ENCODE results near the gene PALLD. TPM values are rescaled to one million over a fixed set of nuclear protein-coding genes. Genes with fewer than 3 reads are reported as not detected.
A peak's percentile ranks its signal among the peaks of the same experiment; 100 is the strongest.

The PALLD gene
- total RNA-seq, 1 experiment from 2014 or later, result 18.3 TPM

DNA sequence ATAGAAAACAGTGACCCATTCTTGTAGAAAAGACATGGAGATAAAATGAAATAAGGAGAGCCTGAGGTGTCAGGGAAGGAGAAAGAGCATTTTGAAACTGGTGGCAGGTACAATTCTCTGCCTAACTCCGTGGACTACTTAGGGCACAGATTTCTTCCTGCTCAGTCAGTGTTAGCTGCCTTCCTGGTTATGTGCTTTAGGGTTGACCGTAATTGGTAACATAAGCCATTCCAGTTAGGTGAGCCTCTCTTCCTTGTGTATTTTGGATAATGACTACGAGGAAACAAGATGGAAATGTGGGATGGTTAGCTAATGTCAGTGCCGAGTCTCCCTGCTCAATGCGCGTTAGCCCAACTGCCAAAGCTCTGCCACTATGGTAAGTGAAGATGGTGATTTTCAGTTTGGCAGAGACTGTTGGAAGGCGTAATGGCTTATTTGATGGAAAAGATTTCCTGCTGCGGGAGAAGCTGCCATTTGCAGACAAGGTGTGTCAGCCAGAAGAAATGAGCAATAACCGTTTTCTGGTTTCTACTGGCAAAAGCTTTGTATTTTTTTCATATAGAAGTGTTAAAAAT is 339.1 kb downstream of the PALLD start:
- Histone ChIP-seq H4K20me1 (ENCODE audit: control insufficient read depth, insufficient read depth, insufficient read length) (no peaks in the 10 kb centered on the region), H2BK120ac (ENCODE audit: low read depth, low read length, poor library complexity, severe bottlenecking) (no peak overlapping the region), H3K79me1 (ENCODE audit: insufficient read depth, low read depth, low read length, poor library complexity, severe bottlenecking) (no peaks in the 10 kb centered on the region), H2BK12ac (ENCODE audit: insufficient read length, low read depth, low read length) (no peak overlapping the region), H3K27me3 (ENCODE audit: insufficient read depth, low read length) (peaks cover 2% of the 10 kb centered on the region; the same call in 1 of the 2 replicates), H3K9me3 (ENCODE audit: control insufficient read depth, low read depth, low read length) (no peaks in the 10 kb centered on the region), H2BK20ac (ENCODE audit: low read depth, low read length, poor library complexity, severe bottlenecking) (no peak overlapping the region), H4K5ac (ENCODE audit: insufficient read length, low read depth, low read length) (no peak overlapping the region), H3K23me2 (ENCODE audit: insufficient read length, low read depth, low read length, poor library complexity, severe bottlenecking) (peaks cover 16% of the 10 kb centered on the region), H3K79me2 (ENCODE audit: insufficient read depth, low read length) (no peaks in the 10 kb centered on the region; the same call in 1 of the 2 replicates), H4K91ac (ENCODE audit: insufficient read length, low read depth, low read length) (no peak overlapping the region), H3K4ac (ENCODE audit: low read depth, low read length) (no peak overlapping the region), H3K27ac (ENCODE audit: insufficient read length, low read depth, low read length) (no peak overlapping the region), H2AFZ (ENCODE audit: low read length) (no peak overlapping the region), H3K4me1 (ENCODE audit: insufficient read depth, low read length) (peaks cover 3% of the 10 kb centered on the region; the same call in 1 of the 2 replicates), H2BK5ac (ENCODE audit: insufficient read length, low read length) (no peak overlapping the region), H3K18ac (ENCODE audit: insufficient read length, low read depth, low read length) (no peak overlapping the region), H2AK5ac (ENCODE audit: insufficient read length, low read length) (no peak overlapping the region), H3K4me2 (ENCODE audit: insufficient read depth, insufficient read length, low read length) (no peak overlapping the region), H3K23ac (ENCODE audit: insufficient read length, low read depth, low read length) (no peak overlapping the region), H3K14ac (ENCODE audit: insufficient read depth, low read length) (no peak overlapping the region), H3K9ac (ENCODE audit: extremely low read depth, insufficient read length, low read length) (no peak overlapping the region), H2BK15ac (ENCODE audit: low read depth, low read length) (no peak overlapping the region), H3T11ph (ENCODE audit: low read length) (no peak overlapping the region), H4K8ac (replicated peaks; ENCODE audit: insufficient read length, low read depth, low read length) (no peak overlapping the region), H3K56ac (ENCODE audit: insufficient read length, low read depth, low read length) (no peak overlapping the region)
- Mint-ChIP-seq H3K4me3 (no peak overlapping the region), H3K27me3 (ENCODE audit: low read depth) (peaks cover 29% of the 10 kb centered on the region), H3K4me1 (peaks cover 31 to 46% of the 10 kb centered on the region in 2 experiments), H3K36me3 (ENCODE audit: insufficient read depth in 1 of 3, low read depth in 3 of 3) (peaks cover 0 to 3% (median 0%) of the 10 kb centered on the region in 3 experiments; a peak in 3 of 7 replicates), H3K27ac (peak overlapping the region in 1 of 3 experiments; percentile 33; a peak in 1 of 7 replicates), H3K9me3 (no peaks in the 10 kb centered on the region; a peak in 1 of 5 replicates)
- WGBS (ENCODE audit: extremely low coverage, insufficient read length, low lambda C conversion rate), result no CpG with 5 or more reads among the region's 9 CpGs
- DNase-seq, result no peak
- TF ChIP-seq CTCF (conservative IDR thresholded peaks at IDR 0.05), result no peak

Data from H9 (cell line).